Mesendoderm (in vitro differentiated cells): ENCODE data around the gene ZNF236. TPM values are rescaled to one million over a fixed set of nuclear protein-coding genes. Genes with fewer than 3 reads are reported as not detected.
"Not testable (repeated sequence)": the region's sequence is repeated elsewhere in the genome, so short reads cannot be mapped to it uniquely, and the experiment has no call there.

ENCODE experiments used
- DNase-seq: peaks from one replicate; pipeline ENCODE4 v3.0.0; 2013
- H2AK5ac ChIP-seq: 2 replicates; pipeline ENCODE4 v1.6.1; 2013; ENCODE audit warnings: low read length, inconsistent platforms
- H2BK120ac ChIP-seq: 2 replicates; pipeline ENCODE4 v1.6.1; 2013; ENCODE audit warnings: low read depth, mild to moderate bottlenecking, low read length, moderate library complexity, mixed read lengths
- H2BK15ac ChIP-seq: replicated peaks from 2 replicates; pipeline ENCODE4 v1.6.1; 2013; ENCODE audit warnings: low read depth, mild to moderate bottlenecking, moderate library complexity
- H2BK5ac ChIP-seq: 2 replicates; pipeline ENCODE4 v1.6.1; 2013; ENCODE audit warnings: low read length, inconsistent platforms
- H3K18ac ChIP-seq: 2 replicates; pipeline ENCODE4 v1.6.1; 2013; ENCODE audit warnings: mild to moderate bottlenecking, low read length, mixed read lengths
- H3K23ac ChIP-seq: one replicate; pipeline ENCODE4 v1.6.1; 2013; ENCODE audit warnings: low read length
- H3K27ac ChIP-seq: 2 replicates; pipeline ENCODE4 v1.5.1; 2013; ENCODE audit warnings: low read depth, mild to moderate bottlenecking, inconsistent platforms, low read length, moderate library complexity
- H3K27me3 ChIP-seq: 2 replicates; pipeline ENCODE4 v1.6.1; 2013; ENCODE audit warnings: low read length, control low read depth, mild to moderate bottlenecking, inconsistent platforms; ENCODE audit not compliant: insufficient read depth, poor library complexity
- H3K36me3 ChIP-seq: 2 replicates; pipeline ENCODE4 v1.6.1; 2013; ENCODE audit warnings: low read length, inconsistent platforms; ENCODE audit not compliant: control insufficient read depth, insufficient read depth
- H3K4ac ChIP-seq: one replicate; pipeline ENCODE4 v1.6.1; 2013; ENCODE audit warnings: low read depth, mild to moderate bottlenecking, low read length, moderate library complexity
- H3K4me1 ChIP-seq: 2 replicates; pipeline ENCODE4 v1.6.1; 2013; ENCODE audit warnings: low read depth, low read length, inconsistent platforms; ENCODE audit not compliant: control insufficient read depth
- H3K4me2 ChIP-seq: 2 replicates; pipeline ENCODE4 v1.6.1; 2013; ENCODE audit warnings: low read length
- H3K4me3 ChIP-seq: 2 replicates; pipeline ENCODE4 v1.5.1; 2013; ENCODE audit warnings: mild to moderate bottlenecking, low read length
- H3K56ac ChIP-seq: one replicate; pipeline ENCODE4 v1.6.1; 2013; ENCODE audit warnings: low read length
- H3K79me1 ChIP-seq: 2 replicates; pipeline ENCODE4 v1.6.1; 2013; ENCODE audit warnings: low read length, inconsistent platforms
- H3K79me2 ChIP-seq: 2 replicates; pipeline ENCODE4 v1.6.1; 2013; ENCODE audit warnings: mild to moderate bottlenecking, low read length; ENCODE audit not compliant: control insufficient read depth, insufficient read depth
- H3K9ac ChIP-seq: 2 replicates; pipeline ENCODE4 v1.6.1; 2013; ENCODE audit warnings: low read length, inconsistent platforms
- H4K5ac ChIP-seq: one replicate; pipeline ENCODE4 v1.6.1; 2013; ENCODE audit warnings: low read length
- H4K8ac ChIP-seq: one replicate; pipeline ENCODE4 v1.6.1; 2013; ENCODE audit warnings: low read depth, mild to moderate bottlenecking, control low read depth, low read length, moderate library complexity
- WGBS: extraction: QIAGEN DNeasy Blood & Tissue Kit; methylation state at CpG from one replicate; pipeline ENCODE4 v1.1.7; 2013; ENCODE audit warnings: low lambda C conversion rate, missing lambda C conversion rate; ENCODE audit not compliant: insufficient coverage; ENCODE audit errors: extremely low coverage; 5-methylcytosine and 5-hydroxymethylcytosine counted together
- polyA plus RNA-seq, 2 experiments: library from polyadenylated mRNA; stranded (reverse); fragments of 200-250 nt; gene quantifications; one replicate each; pipeline ENCODE4 v1.2.3, GENCODE V29; 2013

Gene ZNF236
- polyA plus RNA-seq (2013, experiment 1 of 2): 5.8 TPM
- polyA plus RNA-seq (2013, experiment 2 of 2): 5.4 TPM

DNA sequence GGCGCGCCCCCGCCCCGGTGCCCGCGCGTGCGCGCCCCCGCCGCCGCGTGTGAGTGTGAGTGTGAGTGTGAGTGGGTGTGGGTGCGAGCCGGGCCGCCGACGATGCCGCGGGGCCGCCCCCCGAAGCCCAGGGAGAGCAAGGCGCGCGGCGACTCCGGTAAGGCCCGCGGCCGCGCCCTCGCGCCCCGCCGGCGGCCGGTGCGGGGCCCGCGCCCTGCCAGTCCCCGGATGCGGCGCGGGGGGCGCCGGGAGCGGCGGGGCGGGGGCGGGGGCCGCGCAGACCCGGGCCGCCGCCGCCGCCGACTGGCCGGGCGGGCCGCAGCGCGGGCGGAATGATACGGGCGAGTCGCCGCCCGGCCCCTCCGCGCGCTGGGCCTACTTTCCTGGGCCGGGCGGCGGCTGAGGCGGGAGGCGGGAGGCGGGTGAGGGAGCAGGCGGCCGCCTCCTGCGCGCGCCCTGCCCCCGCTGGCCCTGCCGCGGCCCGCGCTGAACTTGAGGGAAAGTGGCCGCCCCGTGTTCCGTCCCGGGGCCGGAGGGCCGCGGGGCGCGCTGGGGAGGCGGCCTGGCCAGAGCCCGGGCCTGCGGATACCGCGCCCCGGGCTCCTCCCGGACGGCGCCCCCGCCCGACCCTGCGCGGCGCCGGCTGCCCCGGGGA, at the start of gene ZNF236:
Gene ZNF236 (plus strand): TSS at position 52 of the 655 bp plus-strand sequence. CDS start 51 bp downstream, at position 103.
- WGBS: no CpG with 5 or more reads among the region's 113 CpGs
- Histone ChIP-seq H2BK120ac (peak within 1 kb of the TSS; percentile 85), H2AK5ac (no peak within 1 kb of the TSS)

DNA sequence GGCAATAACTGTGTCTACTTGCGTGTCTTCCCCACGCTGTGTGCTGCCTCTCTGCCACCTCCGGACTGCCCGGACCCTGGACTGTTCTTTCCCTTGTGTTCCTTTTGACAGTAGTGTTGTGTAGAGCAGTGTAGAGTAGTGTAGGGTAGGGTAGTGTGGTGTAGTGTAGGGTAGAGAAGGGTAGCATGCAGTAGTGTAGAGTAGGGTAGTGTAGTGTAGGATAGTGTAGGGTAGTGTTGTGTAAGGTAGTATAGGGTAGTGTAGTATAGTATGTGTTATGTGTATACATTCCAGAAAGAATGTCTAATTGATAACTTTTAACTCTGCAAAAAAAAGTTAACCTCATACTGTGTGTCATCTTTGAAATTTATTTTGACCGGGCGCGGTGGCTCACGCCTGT, 49.7 kb upstream of the ZNF236 start:
- no peak for DNase-seq
- no peaks in the 10 kb centered on the region for H3K79me2 ChIP-seq
- H2BK15ac ChIP-seq: no peak overlapping the region
- H2AK5ac ChIP-seq: no peak overlapping the region
- H3K27ac ChIP-seq: no peak overlapping the region
- no peak overlapping the region for H2BK5ac ChIP-seq
- no peaks in the 10 kb centered on the region for H3K27me3 ChIP-seq
- H4K5ac ChIP-seq: no peak overlapping the region
- H4K8ac ChIP-seq: no peak overlapping the region
- no peak overlapping the region for H3K4me3 ChIP-seq
- H3K9ac ChIP-seq: no peak overlapping the region
- no peaks in the 10 kb centered on the region for H3K36me3 ChIP-seq
- H3K56ac ChIP-seq: no peak overlapping the region
- no peak overlapping the region for H2BK120ac ChIP-seq
- H3K23ac ChIP-seq: no peak overlapping the region
- no peak overlapping the region for H3K4ac ChIP-seq
- H3K4me2 ChIP-seq: no peak overlapping the region
- no CpG with 5 or more reads among the region's 8 CpGs for WGBS
- H3K18ac ChIP-seq: no peak overlapping the region
- H3K4me1 ChIP-seq: no peaks in the 10 kb centered on the region
- no peaks in the 10 kb centered on the region for H3K79me1 ChIP-seq

More for the DNA sequence above, at the start of gene ZNF236:
- Histone ChIP-seq H3K4ac (peak within 1 kb of the TSS; percentile 98), H4K8ac (peak within 1 kb of the TSS; percentile 100), H3K27me3 (no peaks in the 10 kb centered on the region), H2BK5ac (peak within 1 kb of the TSS; percentile 45), H3K9ac (peak within 1 kb of the TSS; percentile 99), H3K79me2 (peaks cover 21% of the 10 kb centered on the region), H3K23ac (peak within 1 kb of the TSS; percentile 98), H3K4me3 (peak within 1 kb of the TSS; percentile 97), H3K4me2 (peak within 1 kb of the TSS; percentile 81), H3K36me3 (no peaks in the 10 kb centered on the region), H3K27ac (peak within 1 kb of the TSS; percentile 95), H4K5ac (no peak within 1 kb of the TSS), H3K79me1 (peaks cover 15% of the 10 kb centered on the region), H3K18ac (peak within 1 kb of the TSS; percentile 99), H2BK15ac (no peak within 1 kb of the TSS), H3K4me1 (peaks cover 2% of the 10 kb centered on the region), H3K56ac (peak within 1 kb of the TSS; percentile 99)
- DNase-seq: peak; percentile 81

DNA sequence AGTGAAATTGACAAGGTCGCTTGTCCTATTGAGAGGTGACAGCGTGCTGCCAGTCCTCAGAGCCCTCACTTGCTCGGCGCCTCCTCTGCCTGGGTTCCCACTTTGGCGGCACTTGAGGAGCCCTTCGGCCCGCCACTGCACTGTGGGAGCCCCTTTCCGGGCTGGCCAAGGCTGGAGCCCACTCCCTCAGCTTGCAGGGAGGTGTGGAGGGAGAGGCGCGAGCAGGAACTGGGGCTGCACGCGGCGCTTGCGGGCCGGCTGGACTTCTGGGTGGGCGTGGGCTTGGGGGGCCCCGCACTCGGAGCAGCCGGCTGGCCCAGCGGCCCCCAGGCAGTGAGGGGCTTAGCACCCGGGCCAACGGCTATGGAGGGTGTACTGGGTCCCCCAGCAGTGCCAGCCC, 45.3 kb upstream of the ZNF236 start:
- H2BK5ac ChIP-seq, H3K79me2 ChIP-seq, H3K56ac ChIP-seq, H3K18ac ChIP-seq, H2BK15ac ChIP-seq, H3K27me3 ChIP-seq, H3K4me3 ChIP-seq, H3K79me1 ChIP-seq, H4K5ac ChIP-seq, H3K4ac ChIP-seq, H3K27ac ChIP-seq, H3K4me1 ChIP-seq, H4K8ac ChIP-seq, H3K4me2 ChIP-seq, DNase-seq, H3K9ac ChIP-seq, H3K23ac ChIP-seq, H3K36me3 ChIP-seq, H2BK120ac ChIP-seq, H2AK5ac ChIP-seq: not testable (repeated sequence)
- WGBS: no CpG with 5 or more reads among the region's 22 CpGs

DNA sequence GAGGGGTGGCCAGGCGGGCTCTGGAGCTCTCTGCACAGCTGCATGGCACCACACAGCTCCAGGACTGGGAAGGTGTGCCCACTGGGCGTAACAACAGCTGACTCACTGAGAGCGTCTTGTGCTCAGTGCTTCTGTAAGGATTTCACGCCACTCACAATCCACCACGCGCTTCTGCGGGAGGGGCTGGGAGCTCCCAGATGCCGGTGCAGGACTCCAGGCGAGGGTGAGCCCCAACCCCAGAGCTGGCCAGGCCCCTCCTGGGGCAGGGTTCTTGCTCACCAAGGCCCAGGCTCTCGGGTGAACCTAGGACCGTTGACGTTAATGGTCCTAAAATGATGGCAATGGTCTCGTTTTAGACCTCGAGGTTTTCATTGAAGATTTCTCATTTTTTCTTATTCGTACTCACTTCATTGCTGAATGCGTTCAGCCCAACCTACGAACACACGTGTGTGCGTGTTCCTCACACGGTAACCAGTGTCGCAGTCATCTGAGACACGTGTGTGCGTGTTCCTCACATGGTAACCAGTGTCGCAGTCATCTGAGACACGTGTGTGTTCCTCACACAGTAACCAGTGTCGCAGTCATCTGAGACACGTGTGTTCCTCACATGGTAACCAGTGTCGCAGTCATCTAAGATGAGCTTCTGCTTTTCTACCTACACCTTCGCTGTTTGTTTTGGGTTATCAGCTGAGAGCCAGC, 38.4 kb upstream of the ZNF236 start:
- no CpG with 5 or more reads among the region's 29 CpGs for WGBS
- no peak overlapping the region for H3K9ac ChIP-seq

DNA sequence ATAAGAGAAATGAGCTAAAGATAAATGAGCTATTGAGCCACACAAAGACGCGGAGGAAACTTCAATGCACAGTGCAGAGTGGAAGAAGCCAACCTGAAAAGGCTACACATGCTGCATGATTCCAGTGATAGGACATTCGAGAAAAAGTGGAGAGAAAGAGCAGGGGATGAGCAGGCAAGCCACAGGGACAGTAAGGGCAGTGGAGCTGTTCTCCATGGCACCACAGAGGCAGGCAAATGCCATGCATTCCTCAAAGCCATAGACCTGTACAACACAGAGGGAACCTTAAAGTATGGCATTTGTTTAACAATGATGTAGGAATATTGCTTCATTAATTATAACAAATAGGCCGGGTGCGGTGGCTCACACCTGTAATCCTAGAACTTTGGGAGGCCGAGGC, 36.5 kb upstream of the ZNF236 start:
- no peaks in the 10 kb centered on the region for H3K36me3 ChIP-seq
- no peaks in the 10 kb centered on the region for H3K79me2 ChIP-seq
- no peak overlapping the region for H3K27ac ChIP-seq
- no peak overlapping the region for H3K9ac ChIP-seq
- no peak overlapping the region for H4K8ac ChIP-seq
- no peak overlapping the region for H3K23ac ChIP-seq
- H3K56ac ChIP-seq: no peak overlapping the region
- H2AK5ac ChIP-seq: no peak overlapping the region
- H3K27me3 ChIP-seq: no peaks in the 10 kb centered on the region
- H2BK15ac ChIP-seq: no peak overlapping the region
- no peak overlapping the region for H3K18ac ChIP-seq
- DNase-seq: no peak
- H3K4me3 ChIP-seq: no peak overlapping the region
- no peaks in the 10 kb centered on the region for H3K4me1 ChIP-seq
- H2BK120ac ChIP-seq: no peak overlapping the region
- no peaks in the 10 kb centered on the region for H3K79me1 ChIP-seq
- no peak overlapping the region for H3K4ac ChIP-seq
- H4K5ac ChIP-seq: no peak overlapping the region
- no peak overlapping the region for H3K4me2 ChIP-seq
- no CpG with 5 or more reads among the region's 6 CpGs for WGBS
- no peak overlapping the region for H2BK5ac ChIP-seq

More for the DNA sequence above, 38.4 kb upstream of the ZNF236 start:
- Histone ChIP-seq H2BK120ac (no peak overlapping the region), H3K27ac (no peak overlapping the region), H3K56ac (no peak overlapping the region), H3K79me2 (no peaks in the 10 kb centered on the region), H3K4ac (no peak overlapping the region), H3K79me1 (no peaks in the 10 kb centered on the region), H3K4me3 (no peak overlapping the region), H3K23ac (no peak overlapping the region), H4K8ac (no peak overlapping the region), H2BK5ac (no peak overlapping the region), H4K5ac (no peak overlapping the region), H2BK15ac (no peak overlapping the region), H3K36me3 (no peaks in the 10 kb centered on the region), H3K18ac (no peak overlapping the region), H2AK5ac (no peak overlapping the region), H3K27me3 (no peaks in the 10 kb centered on the region), H3K4me2 (no peak overlapping the region), H3K4me1 (no peaks in the 10 kb centered on the region)
- DNase-seq: no peak
